ENCODE results near the gene MAT1A.
"Not testable (repeated sequence)": the region's sequence is repeated elsewhere in the genome, so short reads cannot be mapped to it uniquely, and the experiment has no call there.

DNA sequence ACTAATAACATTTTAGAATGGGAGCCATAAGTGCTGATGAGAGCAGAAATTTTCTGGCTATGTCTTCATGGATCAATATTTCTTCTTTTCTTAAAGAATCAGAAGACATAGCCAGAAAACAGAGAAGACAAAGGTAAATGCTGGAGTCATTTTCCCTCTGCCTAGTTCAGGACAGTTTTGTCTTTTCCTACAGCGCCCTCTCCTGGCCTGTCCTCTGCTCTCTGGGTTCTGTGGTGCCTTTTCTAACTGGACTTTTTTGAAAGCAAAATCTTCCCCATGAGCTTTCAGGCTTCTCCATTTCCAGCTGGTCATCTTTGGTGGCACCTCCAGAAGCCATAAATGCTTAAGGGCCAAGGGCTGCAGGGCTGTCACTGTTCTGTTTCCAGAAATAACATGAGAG lies 39.1 kb downstream of the MAT1A start:
- TF ChIP-seq, protein P1, sequence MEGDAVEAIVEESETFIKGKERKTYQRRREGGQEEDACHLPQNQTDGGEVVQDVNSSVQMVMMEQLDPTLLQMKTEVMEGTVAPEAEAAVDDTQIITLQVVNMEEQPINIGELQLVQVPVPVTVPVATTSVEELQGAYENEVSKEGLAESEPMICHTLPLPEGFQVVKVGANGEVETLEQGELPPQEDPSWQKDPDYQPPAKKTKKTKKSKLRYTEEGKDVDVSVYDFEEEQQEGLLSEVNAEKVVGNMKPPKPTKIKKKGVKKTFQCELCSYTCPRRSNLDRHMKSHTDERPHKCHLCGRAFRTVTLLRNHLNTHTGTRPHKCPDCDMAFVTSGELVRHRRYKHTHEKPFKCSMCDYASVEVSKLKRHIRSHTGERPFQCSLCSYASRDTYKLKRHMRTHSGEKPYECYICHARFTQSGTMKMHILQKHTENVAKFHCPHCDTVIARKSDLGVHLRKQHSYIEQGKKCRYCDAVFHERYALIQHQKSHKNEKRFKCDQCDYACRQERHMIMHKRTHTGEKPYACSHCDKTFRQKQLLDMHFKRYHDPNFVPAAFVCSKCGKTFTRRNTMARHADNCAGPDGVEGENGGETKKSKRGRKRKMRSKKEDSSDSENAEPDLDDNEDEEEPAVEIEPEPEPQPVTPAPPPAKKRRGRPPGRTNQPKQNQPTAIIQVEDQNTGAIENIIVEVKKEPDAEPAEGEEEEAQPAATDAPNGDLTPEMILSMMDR (tag by site-specific recombination; IDR thresholded peaks at IDR 0.05), result not testable (repeated sequence)
- not testable (repeated sequence) for TF ChIP-seq ZNF248 (tag by site-specific recombination; IDR thresholded peaks at IDR 0.05); KLF10 (tag by site-specific recombination; IDR thresholded peaks at IDR 0.05); ZBTB7A (tag by site-specific recombination; IDR thresholded peaks at IDR 0.05; ENCODE audit: low read depth); ZNF239 (tag by site-specific recombination; IDR thresholded peaks at IDR 0.05); SP2 (tag by site-specific recombination; IDR thresholded peaks at IDR 0.05); ZNF221 (tag by site-specific recombination; IDR thresholded peaks at IDR 0.05; ENCODE audit: borderline replicate concordance)

Measured in HEK293 (cell line).